HepG2 (cell line): ENCODE data around the gene IRF2BPL. TPM values are rescaled to one million over a fixed set of nuclear protein-coding genes. Genes with fewer than 3 reads are reported as not detected.

Experiments used
- HOXA3 ChIP-seq: sonication (generic); formaldehyde crosslinking; IDR thresholded peaks from 2 replicates; pipeline ENCODE4 v1.5.0; 2020; ENCODE audit warnings: missing genetic modification reagents
- MAF1 ChIP-seq: sonication (generic); formaldehyde crosslinking; IDR thresholded peaks from 2 replicates; pipeline ENCODE4 v1.5.0; 2020; ENCODE audit warnings: missing genetic modification reagents, borderline replicate concordance
- NR2F6 ChIP-seq, 2 experiments: IDR thresholded peaks; 2 replicates each; pipeline ENCODE4 v1.6.1; 2016; ENCODE audit warnings: antibody characterized with exemption in 1 of 2, mild to moderate bottlenecking in 1 of 2
- PRPF4 ChIP-seq: fragments of 200-400 bp; formaldehyde crosslinking; IDR thresholded peaks from 2 replicates; pipeline ENCODE4 v1.6.1; 2016; ENCODE audit warnings: low read length, low read depth; ENCODE audit not compliant: poor library complexity, severe bottlenecking
- RBFOX2 ChIP-seq: fragments of 200-400 bp; formaldehyde crosslinking; IDR thresholded peaks from 2 replicates; pipeline ENCODE4 v1.6.1; 2017; ENCODE audit warnings: low read depth, mild to moderate bottlenecking, low read length
- SNAI1 ChIP-seq: sonication (generic); formaldehyde crosslinking; IDR thresholded peaks from 2 replicates; pipeline ENCODE4 v1.5.0; 2020; ENCODE audit warnings: mild to moderate bottlenecking, missing genetic modification reagents, borderline replicate concordance
- SRSF1 ChIP-seq: fragments of 200-400 bp; formaldehyde crosslinking; optimal IDR thresholded peaks from 2 replicates; pipeline ENCODE3; 2017; ENCODE audit warnings: mild to moderate bottlenecking, low read depth, low read length, moderate library complexity
- SSRP1 ChIP-seq: IDR thresholded peaks from 2 replicates; pipeline ENCODE4 v1.6.1; 2016; ENCODE audit warnings: control low read depth
- SUZ12 ChIP-seq: fragments of 150-350 bp; IDR thresholded peaks from 2 replicates; pipeline ENCODE4 v1.6.1; 2014; ENCODE audit warnings: low read depth, low read length
- THYN1 ChIP-seq: sonication (generic); formaldehyde crosslinking; IDR thresholded peaks from 2 replicates; pipeline ENCODE4 v1.8.1; 2023; ENCODE audit warnings: low read depth, mild to moderate bottlenecking, moderate library complexity, missing genetic modification reagents, borderline replicate concordance
- ZBTB7B ChIP-seq: sonication (generic); formaldehyde crosslinking; IDR thresholded peaks from 2 replicates; pipeline ENCODE4 v1.4.0; 2020; ENCODE audit warnings: missing genetic modification reagents
- ZNF136 ChIP-seq: sonication (generic); formaldehyde crosslinking; IDR thresholded peaks from 2 replicates; pipeline ENCODE4 v1.8.1; 2022; ENCODE audit warnings: low read depth, mild to moderate bottlenecking, moderate library complexity, missing genetic modification reagents
- ZNF446 ChIP-seq: sonication (generic); formaldehyde crosslinking; IDR thresholded peaks from 2 replicates; pipeline ENCODE4 v1.5.0; 2020; ENCODE audit warnings: mild to moderate bottlenecking, missing genetic modification reagents
- ZNF510 ChIP-seq: sonication (generic); formaldehyde crosslinking; IDR thresholded peaks from 2 replicates; pipeline ENCODE4 v1.4.0; 2020; ENCODE audit warnings: low read depth, mild to moderate bottlenecking, missing genetic modification reagents
- ZNF652 ChIP-seq: IDR thresholded peaks from 2 replicates; pipeline ENCODE4 v1.6.1; 2016; ENCODE audit warnings: low read depth, borderline replicate concordance
- ZNF83 ChIP-seq: sonication (generic); formaldehyde crosslinking; IDR thresholded peaks from 2 replicates; pipeline ENCODE4 v1.4.0; 2020; ENCODE audit warnings: missing genetic modification reagents, mild to moderate bottlenecking, borderline replicate concordance
- polyA plus RNA-seq, 8 experiments: library from polyadenylated mRNA; depleted of rRNA in 3 of 8; stranded (reverse) in 7 of 8; unstranded in 1 of 8; fragments of >200 nt; fragmentation: Illumina TruSeq in 4 of 8; extraction: Trizol in 4 of 8; gene quantifications; 2 replicates each; pipeline versions ENCODE4 v1.2.1 to v1.2.3, GENCODE V29; 2011 to 2016; ENCODE audit warnings: low read depth in 4 of 8, missing spikeins in 1 of 8, mixed read lengths in 1 of 8; ENCODE audit not compliant: insufficient read depth in 1 of 8
- total RNA-seq, 5 experiments: library from RNA; depleted of rRNA; stranded (reverse); fragments of >200 nt; fragmentation: Illumina TruSeq; extraction: Trizol; gene quantifications; 2 replicates each; pipeline ENCODE4 v1.2.3, GENCODE V29; 2016; ENCODE audit warnings: low read depth in 1 of 5
- TF ChIP-seq, protein P1 (sequence below): sonication (generic); formaldehyde crosslinking; IDR thresholded peaks from 2 replicates; pipeline ENCODE4 v1.9.0; 2021; ENCODE audit warnings: missing genetic modification reagents, borderline replicate concordance
- TF ChIP-seq, protein P2 (sequence below): sonication (generic); formaldehyde crosslinking; IDR thresholded peaks from 2 replicates; pipeline ENCODE4 v1.4.0; 2020; ENCODE audit warnings: mild to moderate bottlenecking, missing genetic modification reagents
- TF ChIP-seq, protein P3 (sequence below): sonication (generic); formaldehyde crosslinking; IDR thresholded peaks from 2 replicates; pipeline ENCODE4 v1.8.1; 2023; ENCODE audit warnings: missing genetic modification reagents, inconsistent platforms, borderline replicate concordance
- TF ChIP-seq, protein P4 (sequence below): sonication (generic); formaldehyde crosslinking; IDR thresholded peaks from 2 replicates; pipeline ENCODE4 v1.4.0; 2020; ENCODE audit warnings: missing genetic modification reagents, borderline replicate concordance
- TF ChIP-seq, protein P5 (sequence below): IDR thresholded peaks from 2 replicates; pipeline ENCODE4 v1.6.1; 2016

IRF2BPL gene
- total and polyA plus RNA-seq, 2 of the 13 experiments (the other 11 are each of a cell fraction or from before 2014, with no cell fraction given), result 6.6 to 8.4 TPM

DNA sequence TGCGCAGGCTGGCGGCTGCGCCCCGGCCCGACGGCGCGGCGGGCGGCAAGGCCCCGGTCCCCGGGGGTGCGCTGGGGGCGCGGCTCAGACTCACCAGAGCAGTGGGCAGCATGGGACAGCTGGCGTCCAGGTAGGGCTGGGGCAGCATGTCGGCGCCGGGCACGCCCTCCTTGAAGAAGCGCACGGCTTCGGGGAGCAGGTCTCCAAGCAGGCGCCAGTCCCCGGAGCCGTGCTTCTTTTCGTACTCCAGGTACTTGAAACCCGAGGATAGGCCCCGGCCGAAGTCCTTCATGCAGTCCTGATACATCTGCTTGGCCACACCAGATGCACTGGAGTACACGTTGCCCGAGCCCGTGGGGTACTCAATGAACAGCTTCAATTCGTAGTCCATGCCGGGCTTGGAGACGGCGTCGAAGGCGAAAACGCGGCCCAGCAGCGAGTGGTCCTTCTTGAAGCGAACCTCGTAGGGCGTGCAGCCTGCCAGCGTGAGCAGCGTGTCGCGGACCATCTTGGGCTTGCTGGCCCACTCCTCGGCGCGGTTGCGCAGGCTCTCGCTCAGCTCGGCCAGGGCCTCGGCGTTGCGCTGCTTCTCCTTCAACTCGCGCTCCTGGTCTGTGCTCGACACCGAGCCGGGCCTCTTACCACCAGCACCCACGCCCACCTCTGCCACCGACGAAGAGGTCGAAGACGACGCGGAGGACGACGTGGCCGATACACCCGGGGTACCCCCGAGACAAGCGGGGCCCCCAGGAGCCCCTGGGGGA, 2.2 kb downstream of the IRF2BPL start (continued):
- TF ChIP-seq, protein P1, sequence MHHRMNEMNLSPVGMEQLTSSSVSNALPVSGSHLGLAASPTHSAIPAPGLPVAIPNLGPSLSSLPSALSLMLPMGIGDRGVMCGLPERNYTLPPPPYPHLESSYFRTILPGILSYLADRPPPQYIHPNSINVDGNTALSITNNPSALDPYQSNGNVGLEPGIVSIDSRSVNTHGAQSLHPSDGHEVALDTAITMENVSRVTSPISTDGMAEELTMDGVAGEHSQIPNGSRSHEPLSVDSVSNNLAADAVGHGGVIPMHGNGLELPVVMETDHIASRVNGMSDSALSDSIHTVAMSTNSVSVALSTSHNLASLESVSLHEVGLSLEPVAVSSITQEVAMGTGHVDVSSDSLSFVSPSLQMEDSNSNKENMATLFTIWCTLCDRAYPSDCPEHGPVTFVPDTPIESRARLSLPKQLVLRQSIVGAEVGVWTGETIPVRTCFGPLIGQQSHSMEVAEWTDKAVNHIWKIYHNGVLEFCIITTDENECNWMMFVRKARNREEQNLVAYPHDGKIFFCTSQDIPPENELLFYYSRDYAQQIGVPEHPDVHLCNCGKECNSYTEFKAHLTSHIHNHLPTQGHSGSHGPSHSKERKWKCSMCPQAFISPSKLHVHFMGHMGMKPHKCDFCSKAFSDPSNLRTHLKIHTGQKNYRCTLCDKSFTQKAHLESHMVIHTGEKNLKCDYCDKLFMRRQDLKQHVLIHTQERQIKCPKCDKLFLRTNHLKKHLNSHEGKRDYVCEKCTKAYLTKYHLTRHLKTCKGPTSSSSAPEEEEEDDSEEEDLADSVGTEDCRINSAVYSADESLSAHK (CRISPR knock-in tag), result no peak
- TF ChIP-seq ZBTB7B (CRISPR knock-in tag), result no peak
- no peak for TF ChIP-seq THYN1 (CRISPR knock-in tag)
- TF ChIP-seq MAF1, result no peak
- no peak for TF ChIP-seq ZNF446 (CRISPR knock-in tag)
- TF ChIP-seq, protein P2, sequence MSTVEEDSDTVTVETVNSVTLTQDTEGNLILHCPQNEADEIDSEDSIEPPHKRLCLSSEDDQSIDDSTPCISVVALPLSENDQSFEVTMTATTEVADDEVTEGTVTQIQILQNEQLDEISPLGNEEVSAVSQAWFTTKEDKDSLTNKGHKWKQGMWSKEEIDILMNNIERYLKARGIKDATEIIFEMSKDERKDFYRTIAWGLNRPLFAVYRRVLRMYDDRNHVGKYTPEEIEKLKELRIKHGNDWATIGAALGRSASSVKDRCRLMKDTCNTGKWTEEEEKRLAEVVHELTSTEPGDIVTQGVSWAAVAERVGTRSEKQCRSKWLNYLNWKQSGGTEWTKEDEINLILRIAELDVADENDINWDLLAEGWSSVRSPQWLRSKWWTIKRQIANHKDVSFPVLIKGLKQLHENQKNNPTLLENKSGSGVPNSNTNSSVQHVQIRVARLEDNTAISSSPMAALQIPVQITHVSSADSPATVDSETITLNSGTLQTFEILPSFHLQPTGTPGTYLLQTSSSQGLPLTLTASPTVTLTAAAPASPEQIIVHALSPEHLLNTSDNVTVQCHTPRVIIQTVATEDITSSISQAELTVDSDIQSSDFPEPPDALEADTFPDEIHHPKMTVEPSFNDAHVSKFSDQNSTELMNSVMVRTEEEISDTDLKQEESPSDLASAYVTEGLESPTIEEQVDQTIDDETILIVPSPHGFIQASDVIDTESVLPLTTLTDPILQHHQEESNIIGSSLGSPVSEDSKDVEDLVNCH (CRISPR knock-in tag), result no peak
- no peak for TF ChIP-seq SUZ12
- no peak for TF ChIP-seq SNAI1 (CRISPR knock-in tag)
- TF ChIP-seq PRPF4, result peak; percentile 95
- TF ChIP-seq, protein P3, sequence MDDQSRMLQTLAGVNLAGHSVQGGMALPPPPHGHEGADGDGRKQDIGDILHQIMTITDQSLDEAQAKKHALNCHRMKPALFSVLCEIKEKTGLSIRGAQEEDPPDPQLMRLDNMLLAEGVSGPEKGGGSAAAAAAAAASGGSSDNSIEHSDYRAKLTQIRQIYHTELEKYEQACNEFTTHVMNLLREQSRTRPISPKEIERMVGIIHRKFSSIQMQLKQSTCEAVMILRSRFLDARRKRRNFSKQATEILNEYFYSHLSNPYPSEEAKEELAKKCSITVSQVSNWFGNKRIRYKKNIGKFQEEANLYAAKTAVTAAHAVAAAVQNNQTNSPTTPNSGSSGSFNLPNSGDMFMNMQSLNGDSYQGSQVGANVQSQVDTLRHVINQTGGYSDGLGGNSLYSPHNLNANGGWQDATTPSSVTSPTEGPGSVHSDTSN (CRISPR knock-in tag), result no peak
- no peak for TF ChIP-seq ZNF652 (CRISPR knock-in tag)
- TF ChIP-seq, protein P4, sequence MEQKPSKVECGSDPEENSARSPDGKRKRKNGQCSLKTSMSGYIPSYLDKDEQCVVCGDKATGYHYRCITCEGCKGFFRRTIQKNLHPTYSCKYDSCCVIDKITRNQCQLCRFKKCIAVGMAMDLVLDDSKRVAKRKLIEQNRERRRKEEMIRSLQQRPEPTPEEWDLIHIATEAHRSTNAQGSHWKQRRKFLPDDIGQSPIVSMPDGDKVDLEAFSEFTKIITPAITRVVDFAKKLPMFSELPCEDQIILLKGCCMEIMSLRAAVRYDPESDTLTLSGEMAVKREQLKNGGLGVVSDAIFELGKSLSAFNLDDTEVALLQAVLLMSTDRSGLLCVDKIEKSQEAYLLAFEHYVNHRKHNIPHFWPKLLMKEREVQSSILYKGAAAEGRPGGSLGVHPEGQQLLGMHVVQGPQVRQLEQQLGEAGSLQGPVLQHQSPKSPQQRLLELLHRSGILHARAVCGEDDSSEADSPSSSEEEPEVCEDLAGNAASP, result no peak
- peak; percentile 52 for TF ChIP-seq HOXA3 (CRISPR knock-in tag)
- no peak for TF ChIP-seq NR2F6 (IDR thresholded peaks at IDR 0.05)
- no peak for TF ChIP-seq NR2F6 (CRISPR knock-in tag; IDR thresholded peaks at IDR 0.05)
- peak; percentile 61 for TF ChIP-seq SRSF1
- no peak for TF ChIP-seq ZNF136 (CRISPR knock-in tag)
- TF ChIP-seq ZNF83 (CRISPR knock-in tag), result no peak
- TF ChIP-seq, protein P5, sequence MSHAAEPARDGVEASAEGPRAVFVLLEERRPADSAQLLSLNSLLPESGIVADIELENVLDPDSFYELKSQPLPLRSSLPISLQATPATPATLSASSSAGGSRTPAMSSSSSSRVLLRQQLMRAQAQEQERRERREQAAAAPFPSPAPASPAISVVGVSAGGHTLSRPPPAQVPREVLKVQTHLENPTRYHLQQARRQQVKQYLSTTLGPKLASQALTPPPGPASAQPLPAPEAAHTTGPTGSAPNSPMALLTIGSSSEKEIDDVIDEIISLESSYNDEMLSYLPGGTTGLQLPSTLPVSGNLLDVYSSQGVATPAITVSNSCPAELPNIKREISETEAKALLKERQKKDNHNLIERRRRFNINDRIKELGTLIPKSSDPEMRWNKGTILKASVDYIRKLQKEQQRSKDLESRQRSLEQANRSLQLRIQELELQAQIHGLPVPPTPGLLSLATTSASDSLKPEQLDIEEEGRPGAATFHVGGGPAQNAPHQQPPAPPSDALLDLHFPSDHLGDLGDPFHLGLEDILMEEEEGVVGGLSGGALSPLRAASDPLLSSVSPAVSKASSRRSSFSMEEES (CRISPR knock-in tag), result no peak
- peak; percentile 71 for TF ChIP-seq RBFOX2
- no peak for TF ChIP-seq SSRP1
- TF ChIP-seq ZNF510, result no peak
